Measurements from ENCODE around the gene OR5D14.

Gene OR5D14

DNA sequence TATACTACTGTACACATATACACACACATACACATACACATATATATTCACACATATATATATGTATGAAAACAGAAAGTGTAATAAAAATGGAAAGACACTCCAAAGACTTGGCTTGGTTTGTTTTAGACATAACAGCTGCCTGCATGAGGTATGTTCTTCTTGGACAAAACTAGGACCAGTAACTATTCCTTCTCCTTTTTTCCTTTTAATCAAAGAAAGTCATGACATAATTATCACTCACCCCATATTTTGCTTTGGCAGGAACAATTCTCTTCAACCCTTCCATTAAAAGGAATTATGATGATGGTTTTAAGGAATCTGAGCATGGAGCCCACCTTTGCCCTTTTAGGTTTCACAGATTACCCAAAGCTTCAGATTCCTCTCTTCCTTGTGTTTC is at the start of gene OR5D14:
OR5D14 (plus strand) TSS at position 301 of the 400 bp plus-strand sequence; CDS start at position 301, 0 bp downstream.
- DNase-seq = no peak

GRCh38 chr11:55773138-55773537 is 22.2 kb upstream of the OR5D14 start, which contains the start of gene OR5D13:
OR5D13 (plus strand) TSS chr11:55773438; CDS start chr11:55773438, 0 bp downstream.
- DNase-seq = no peak

GRCh38 chr11:55791606-55792005 is 3.8 kb upstream of the OR5D14 start:
- no peak for DNase-seq

DNA sequence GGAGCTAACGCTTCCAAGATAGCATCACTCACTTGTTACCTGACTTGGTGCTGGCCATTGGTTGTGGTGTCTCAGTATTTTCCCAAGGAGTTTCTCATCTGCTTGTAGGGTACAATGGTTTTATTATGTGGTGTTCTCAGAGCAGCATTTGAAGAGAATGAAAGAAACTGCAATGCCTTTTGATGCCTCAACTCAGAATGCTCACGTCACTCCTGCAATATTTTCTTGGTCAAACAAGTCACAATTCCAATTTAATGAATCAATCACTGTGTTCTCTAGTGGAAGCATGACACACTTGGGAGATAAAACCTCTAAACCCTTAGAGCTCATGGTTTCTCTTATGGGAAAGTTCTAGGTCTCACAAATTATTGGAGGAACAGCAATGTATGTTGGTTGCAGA is 2.0 kb upstream of the OR5D14 start:
- no peak for DNase-seq

GRCh38 chr11:55806248-55806647 is 10.9 kb downstream of the OR5D14 start:
- no peak for DNase-seq

DNA sequence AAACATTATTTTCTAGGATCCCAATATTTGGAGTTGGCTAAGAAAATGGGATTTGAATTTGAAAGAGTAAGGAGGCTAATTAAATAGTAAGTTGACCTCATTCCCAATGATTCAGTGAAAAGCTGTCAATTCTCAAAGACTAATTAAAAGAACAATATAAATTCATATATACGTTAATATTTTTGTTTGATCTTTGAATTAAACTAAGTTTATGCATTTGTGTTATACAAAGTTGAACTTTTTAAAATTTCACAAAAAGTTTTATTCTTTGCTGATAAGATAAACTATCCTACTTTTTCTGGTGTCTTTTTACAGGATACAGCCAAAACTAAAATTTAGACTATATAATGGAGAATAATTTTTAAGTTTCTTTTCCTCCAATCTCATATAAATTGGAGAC is 15.7 kb downstream of the OR5D14 start, which contains the start of gene OR5L1:
OR5L1 (plus strand) TSS at position 301 of the 400 bp plus-strand sequence. CDS start 100 bp downstream, outside the sequence.
- no peak for DNase-seq

DNA sequence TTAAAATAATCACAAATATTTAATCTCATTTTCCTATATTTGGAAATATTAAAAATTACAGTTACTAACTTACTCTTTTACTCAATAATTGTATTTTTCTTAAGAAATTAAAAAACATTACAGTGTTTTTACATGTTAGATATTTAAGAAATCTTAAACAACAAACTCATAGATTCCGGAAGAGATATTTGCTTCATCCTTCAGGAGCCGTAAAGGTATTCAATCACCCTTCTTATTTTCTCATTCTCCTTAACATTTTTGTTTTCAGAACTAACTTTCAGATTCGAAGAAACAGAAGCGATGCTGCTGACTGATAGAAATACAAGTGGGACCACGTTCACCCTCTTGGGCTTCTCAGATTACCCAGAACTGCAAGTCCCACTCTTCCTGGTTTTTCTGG is 24.0 kb downstream of the OR5D14 start, which contains the start of gene OR5D18:
OR5D18 (plus strand) TSS at position 301 of the 400 bp plus-strand sequence; CDS start at position 301, 0 bp downstream.
- DNase-seq = no peak

DNA sequence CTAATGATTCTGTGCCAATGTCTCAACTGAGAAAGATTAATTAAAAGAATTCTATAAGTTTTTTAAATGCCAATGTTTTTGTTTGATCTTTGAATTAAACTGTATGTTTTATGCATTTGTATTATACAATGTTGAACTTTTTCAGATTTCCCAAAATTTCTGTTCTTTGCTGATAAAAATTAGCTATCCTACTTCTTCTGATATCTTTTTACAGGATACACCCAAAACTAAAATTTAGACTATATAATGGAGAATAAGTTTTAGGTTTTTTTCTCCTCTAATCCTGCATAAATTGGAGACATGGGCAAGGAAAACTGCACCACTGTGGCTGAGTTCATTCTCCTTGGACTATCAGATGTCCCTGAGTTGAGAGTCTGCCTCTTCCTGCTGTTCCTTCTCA is 31.6 kb downstream of the OR5D14 start, which contains the start of gene OR5L2:
OR5L2 (plus strand) TSS at position 301 of the 400 bp plus-strand sequence; CDS start at position 301, 0 bp downstream.
- DNase-seq = no peak

GRCh38 chr11:55838452-55838851 is 43.1 kb downstream of the OR5D14 start, which contains the start of gene OR5D16:
OR5D16 (plus strand) TSS chr11:55838752; CDS start chr11:55838752, 0 bp downstream.
- DNase-seq = no peak

Measured in right hindlimb (tissue), 1 donor.